Fibroblast of gingiva (primary cell): Measurements from ENCODE around the gene TRIM9.
"Not testable (repeated sequence)": the region's sequence is repeated elsewhere in the genome, so short reads cannot be mapped to it uniquely, and the experiment has no call there.

ENCODE experiments used
- DNase-seq: peaks from one replicate; pipeline ENCODE4 v3.0.0-alpha.2; 2011; ENCODE audit warnings: low read depth

TRIM9 gene

GRCh38 chr14:51004352-51004800, 90.5 kb downstream of the TRIM9 start:
- DNase-seq = peak; percentile 63

GRCh38 chr14:51002406-51002999, 92.4 kb downstream of the TRIM9 start:
- DNase-seq = no peak

- DNase-seq = no peak
Observed at GRCh38 chr14:51000566-51000965, 94.3 kb downstream of the TRIM9 start.

GRCh38 chr14:50999726-51000125, 95.2 kb downstream of the TRIM9 start:
- no peak for DNase-seq

- no peak for DNase-seq
Observed at GRCh38 chr14:50998612-50999011, 96.3 kb downstream of the TRIM9 start.

GRCh38 chr14:50997712-50998111, 97.2 kb downstream of the TRIM9 start:
- no peak for DNase-seq

GRCh38 chr14:50994158-50994557, 100.7 kb downstream of the TRIM9 start:
- DNase-seq = not testable (repeated sequence)

- no peak for DNase-seq
Observed at GRCh38 chr14:50985859-50986331, 109.0 kb downstream of the TRIM9 start.

GRCh38 chr14:50985124-50985858, 109.6 kb downstream of the TRIM9 start:
- no peak for DNase-seq

- DNase-seq = no peak
Observed at GRCh38 chr14:50984036-50984710, 110.7 kb downstream of the TRIM9 start.

GRCh38 chr14:50979941-50980850, 114.7 kb downstream of the TRIM9 start:
- DNase-seq = no peak

GRCh38 chr14:50978888-50979287, 116.0 kb downstream of the TRIM9 start:
- no peak for DNase-seq

GRCh38 chr14:50978529-50978871, 116.4 kb downstream of the TRIM9 start:
- DNase-seq = no peak

GRCh38 chr14:50977863-50978528, 116.9 kb downstream of the TRIM9 start:
- no peak for DNase-seq

GRCh38 chr14:50974118-50974517, 120.8 kb downstream of the TRIM9 start:
- no peak for DNase-seq

GRCh38 chr14:50972734-50973133, 122.2 kb downstream of the TRIM9 start:
- DNase-seq = no peak

- DNase-seq = no peak
Observed at GRCh38 chr14:50970886-50971781, 123.8 kb downstream of the TRIM9 start.

GRCh38 chr14:50967790-50968189, 127.1 kb downstream of the TRIM9 start:
- DNase-seq = no peak

- DNase-seq = peak; percentile 44
Observed at GRCh38 chr14:50967103-50967502, 127.8 kb downstream of the TRIM9 start.

GRCh38 chr14:50964683-50965390, 130.1 kb downstream of the TRIM9 start:
- DNase-seq = peak; percentile 74
